ENCODE measurements around the gene ALPL. TPM values are rescaled to one million over a fixed set of nuclear protein-coding genes. Genes with fewer than 3 reads are reported as not detected.

ALPL gene
- polyA plus RNA-seq, 2 donors, result 2.4 to 2.7 TPM

- no peaks in the 10 kb centered on the region for H3K27me3 ChIP-seq (ENCODE audit: control insufficient read depth in 1 of 2, insufficient read depth in 2 of 2, low read length in 2 of 2)
- no peak overlapping the region for H3K4me3 ChIP-seq (ENCODE audit: low read depth in 1 of 2, low read length in 2 of 2)
- no peaks in the 10 kb centered on the region for H3K4me1 ChIP-seq (ENCODE audit: control insufficient read depth in 2 of 2, insufficient read depth in 2 of 2, low read length in 1 of 2)
- H3K27ac ChIP-seq (ENCODE audit: low read depth in 2 of 2, low read length in 1 of 2), result no peak overlapping the region
- H3K9me3 ChIP-seq (ENCODE audit: control insufficient read depth in 2 of 2, insufficient read depth in 1 of 2, low read depth in 1 of 2, low read length in 1 of 2), result no peaks in the 10 kb centered on the region
- no peaks in the 10 kb centered on the region for H3K36me3 ChIP-seq (ENCODE audit: control insufficient read depth in 2 of 2, insufficient read depth in 2 of 2, low read length in 1 of 2)
- WGBS, 2 donors, result 91 to 92% methylated on average over 30 of the region's 30 CpGs
Observed at GRCh38 chr1:21601278-21602048, 92.2 kb downstream of the ALPL start.

- 89 to 90% methylated on average over 35 to 39 of the region's 39 CpGs for WGBS, 2 donors
- Histone ChIP-seq H3K27ac (ENCODE audit: low read depth in 2 of 2, low read length in 1 of 2) (no peak overlapping the region), H3K36me3 (ENCODE audit: control insufficient read depth in 2 of 2, insufficient read depth in 2 of 2, low read length in 1 of 2) (no peaks in the 10 kb centered on the region)
Observed at GRCh38 chr1:21603177-21604138, 94.2 kb downstream of the ALPL start.

GRCh38 chr1:21604208-21604957 lies 95.2 kb downstream of the ALPL start:
- WGBS, 2 donors, result 87 to 90% methylated on average over 12 of the region's 12 CpGs
- H3K4me1 ChIP-seq (ENCODE audit: control insufficient read depth in 2 of 2, insufficient read depth in 2 of 2, low read length in 1 of 2), result peaks cover 0 to 5% of the 10 kb centered on the region in 2 donors

More at GRCh38 chr1:21603177-21604138, 94.2 kb downstream of the ALPL start:
- Histone ChIP-seq H3K27me3 (ENCODE audit: control insufficient read depth in 1 of 2, insufficient read depth in 2 of 2, low read length in 2 of 2) (no peaks in the 10 kb centered on the region), H3K4me3 (ENCODE audit: low read depth in 1 of 2, low read length in 2 of 2) (no peak overlapping the region), H3K9me3 (ENCODE audit: control insufficient read depth in 2 of 2, insufficient read depth in 1 of 2, low read depth in 1 of 2, low read length in 1 of 2) (no peaks in the 10 kb centered on the region), H3K4me1 (ENCODE audit: control insufficient read depth in 2 of 2, insufficient read depth in 2 of 2, low read length in 1 of 2) (peaks cover 0 to 5% of the 10 kb centered on the region in 2 donors)

DNA sequence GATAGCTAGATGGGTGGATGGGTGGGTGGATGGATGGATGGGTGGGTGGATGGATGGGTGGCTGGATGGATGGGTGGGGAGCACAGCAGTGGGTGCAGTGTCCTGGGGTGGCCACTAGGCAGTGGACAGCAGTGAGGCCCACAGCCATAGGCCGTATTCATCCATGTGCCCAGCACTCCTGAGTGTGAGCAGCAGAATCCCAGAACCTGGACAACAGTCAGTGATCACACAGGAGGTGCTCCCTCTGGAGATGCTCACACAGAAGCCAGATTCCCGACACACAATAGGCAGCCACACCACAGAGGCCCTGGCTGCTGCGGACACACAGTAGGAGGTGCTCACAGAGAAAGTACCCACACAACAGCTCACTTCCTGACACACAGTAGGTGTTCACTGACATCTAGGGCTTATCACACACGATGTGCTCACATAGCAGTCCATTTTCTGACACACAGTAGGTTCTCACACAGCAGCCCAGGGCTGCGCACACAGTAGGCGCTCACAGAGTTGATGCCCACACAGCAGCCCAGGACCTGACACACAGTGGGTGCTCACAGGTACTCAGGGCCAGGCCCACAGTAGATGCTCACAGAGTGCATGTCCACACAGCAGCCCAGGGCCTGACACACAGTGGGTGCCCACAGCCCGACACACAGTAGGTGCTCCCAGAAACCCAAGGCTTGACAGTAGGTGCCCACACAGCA lies 95.9 kb downstream of the ALPL start:
- Histone ChIP-seq H3K9me3 (ENCODE audit: control insufficient read depth in 2 of 2, insufficient read depth in 1 of 2, low read depth in 1 of 2, low read length in 1 of 2) (no peaks in the 10 kb centered on the region), H3K4me3 (ENCODE audit: low read depth in 1 of 2, low read length in 2 of 2) (no peak overlapping the region), H3K27me3 (ENCODE audit: control insufficient read depth in 1 of 2, insufficient read depth in 2 of 2, low read length in 2 of 2) (no peaks in the 10 kb centered on the region), H3K36me3 (ENCODE audit: control insufficient read depth in 2 of 2, insufficient read depth in 2 of 2, low read length in 1 of 2) (no peaks in the 10 kb centered on the region), H3K27ac (ENCODE audit: low read depth in 2 of 2, low read length in 1 of 2) (no peak overlapping the region), H3K4me1 (ENCODE audit: control insufficient read depth in 2 of 2, insufficient read depth in 2 of 2, low read length in 1 of 2) (peaks cover 0 to 5% of the 10 kb centered on the region in 2 donors)
- WGBS, 2 donors, result 89 to 95% methylated on average over 7 of the region's 7 CpGs

More at GRCh38 chr1:21604208-21604957, 95.2 kb downstream of the ALPL start:
- no peak overlapping the region for H3K4me3 ChIP-seq (ENCODE audit: low read depth in 1 of 2, low read length in 2 of 2)
- H3K9me3 ChIP-seq (ENCODE audit: control insufficient read depth in 2 of 2, insufficient read depth in 1 of 2, low read depth in 1 of 2, low read length in 1 of 2), result no peaks in the 10 kb centered on the region
- H3K27me3 ChIP-seq (ENCODE audit: control insufficient read depth in 1 of 2, insufficient read depth in 2 of 2, low read length in 2 of 2), result no peaks in the 10 kb centered on the region
- no peak overlapping the region for H3K27ac ChIP-seq (ENCODE audit: low read depth in 2 of 2, low read length in 1 of 2)
- no peaks in the 10 kb centered on the region for H3K36me3 ChIP-seq (ENCODE audit: control insufficient read depth in 2 of 2, insufficient read depth in 2 of 2, low read length in 1 of 2)

DNA sequence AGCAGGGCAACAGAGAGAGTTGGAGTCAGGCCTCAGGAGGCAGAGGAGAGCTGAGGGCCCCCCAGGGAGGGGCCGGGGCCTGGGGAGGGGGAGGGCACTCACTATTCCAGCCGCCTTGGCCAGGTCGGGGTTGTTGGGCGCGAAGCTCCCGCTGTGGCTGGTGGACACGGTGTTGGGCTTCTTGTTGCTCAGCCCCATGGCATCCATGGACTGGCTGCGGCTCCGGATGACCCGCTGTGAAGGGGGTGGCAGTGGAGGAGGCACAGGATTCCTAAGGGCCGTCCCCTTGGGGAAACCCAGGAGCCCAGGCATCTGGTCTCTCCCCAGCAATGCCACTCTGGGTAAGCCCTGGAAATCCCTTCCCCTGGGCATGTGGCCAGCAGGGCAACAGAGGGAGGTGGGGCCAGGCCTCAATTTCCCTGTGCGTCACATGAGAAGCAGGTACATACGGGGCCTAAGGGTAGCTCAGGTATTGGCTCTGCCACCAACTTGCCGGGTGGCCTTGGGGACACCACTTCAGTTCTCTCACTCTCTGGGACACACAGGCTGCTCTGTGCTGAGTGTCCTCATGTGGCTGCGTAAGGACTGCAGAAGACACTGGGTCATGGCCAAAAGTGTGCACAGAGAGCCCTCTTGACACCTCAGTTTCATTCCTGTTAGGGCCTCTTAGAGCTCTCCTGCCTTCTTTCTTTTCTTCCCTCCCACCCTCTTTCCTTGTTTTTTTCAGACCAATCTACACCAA lies 96.9 kb downstream of the ALPL start:
- H3K27ac ChIP-seq (ENCODE audit: low read depth in 2 of 2, low read length in 1 of 2), result no peak overlapping the region
- H3K4me1 ChIP-seq (ENCODE audit: control insufficient read depth in 2 of 2, insufficient read depth in 2 of 2, low read length in 1 of 2), result peaks cover 0 to 5% of the 10 kb centered on the region in 2 donors
- H3K9me3 ChIP-seq (ENCODE audit: control insufficient read depth in 2 of 2, insufficient read depth in 1 of 2, low read depth in 1 of 2, low read length in 1 of 2), result no peaks in the 10 kb centered on the region
- no peaks in the 10 kb centered on the region for H3K27me3 ChIP-seq (ENCODE audit: control insufficient read depth in 1 of 2, insufficient read depth in 2 of 2, low read length in 2 of 2)
- WGBS, 2 donors, result 90 to 93% methylated on average over 14 to 15 of the region's 15 CpGs
- H3K36me3 ChIP-seq (ENCODE audit: control insufficient read depth in 2 of 2, insufficient read depth in 2 of 2, low read length in 1 of 2), result no peaks in the 10 kb centered on the region
- no peak overlapping the region for H3K4me3 ChIP-seq (ENCODE audit: low read depth in 1 of 2, low read length in 2 of 2)

GRCh38 chr1:21607549-21608529 lies 98.6 kb downstream of the ALPL start:
- H3K36me3 ChIP-seq (ENCODE audit: control insufficient read depth in 2 of 2, insufficient read depth in 2 of 2, low read length in 1 of 2), result peaks cover 0 to 2% of the 10 kb centered on the region in 2 donors
- H3K27ac ChIP-seq (ENCODE audit: low read depth in 2 of 2, low read length in 1 of 2), result no peak overlapping the region
- H3K27me3 ChIP-seq (ENCODE audit: control insufficient read depth in 1 of 2, insufficient read depth in 2 of 2, low read length in 2 of 2), result no peaks in the 10 kb centered on the region
- H3K4me3 ChIP-seq (ENCODE audit: low read depth in 1 of 2, low read length in 2 of 2), result no peak overlapping the region
- no peaks in the 10 kb centered on the region for H3K9me3 ChIP-seq (ENCODE audit: control insufficient read depth in 2 of 2, insufficient read depth in 1 of 2, low read depth in 1 of 2, low read length in 1 of 2)
- peaks cover 0 to 5% of the 10 kb centered on the region in 2 donors for H3K4me1 ChIP-seq (ENCODE audit: control insufficient read depth in 2 of 2, insufficient read depth in 2 of 2, low read length in 1 of 2)
- 42 to 43% methylated on average over 35 to 37 of the region's 37 CpGs for WGBS, 2 donors

- H3K4me1 ChIP-seq (ENCODE audit: control insufficient read depth in 2 of 2, insufficient read depth in 2 of 2, low read length in 1 of 2), result peaks cover 0 to 6% of the 10 kb centered on the region in 2 donors
- no peak overlapping the region for H3K4me3 ChIP-seq (ENCODE audit: low read depth in 1 of 2, low read length in 2 of 2)
- no peak overlapping the region for H3K27ac ChIP-seq (ENCODE audit: low read depth in 2 of 2, low read length in 1 of 2)
- H3K27me3 ChIP-seq (ENCODE audit: control insufficient read depth in 1 of 2, insufficient read depth in 2 of 2, low read length in 2 of 2), result no peaks in the 10 kb centered on the region
- H3K9me3 ChIP-seq (ENCODE audit: control insufficient read depth in 2 of 2, insufficient read depth in 1 of 2, low read depth in 1 of 2, low read length in 1 of 2), result no peaks in the 10 kb centered on the region
- H3K36me3 ChIP-seq (ENCODE audit: control insufficient read depth in 2 of 2, insufficient read depth in 2 of 2, low read length in 1 of 2), result peaks cover 0 to 2% of the 10 kb centered on the region in 2 donors
- WGBS, 2 donors, result 70 to 79% methylated on average over 4 of the region's 4 CpGs
Observed at GRCh38 chr1:21608798-21609197, 99.6 kb downstream of the ALPL start.

GRCh38 chr1:21610027-21610426 lies 100.8 kb downstream of the ALPL start:
- Histone ChIP-seq H3K4me3 (ENCODE audit: low read depth in 1 of 2, low read length in 2 of 2) (no peak overlapping the region), H3K27me3 (ENCODE audit: control insufficient read depth in 1 of 2, insufficient read depth in 2 of 2, low read length in 2 of 2) (no peaks in the 10 kb centered on the region), H3K27ac (ENCODE audit: low read depth in 2 of 2, low read length in 1 of 2) (no peak overlapping the region), H3K9me3 (ENCODE audit: control insufficient read depth in 2 of 2, insufficient read depth in 1 of 2, low read depth in 1 of 2, low read length in 1 of 2) (no peaks in the 10 kb centered on the region), H3K36me3 (ENCODE audit: control insufficient read depth in 2 of 2, insufficient read depth in 2 of 2, low read length in 1 of 2) (peaks cover 0 to 2% of the 10 kb centered on the region in 2 donors), H3K4me1 (ENCODE audit: control insufficient read depth in 2 of 2, insufficient read depth in 2 of 2, low read length in 1 of 2) (peaks cover 0 to 15% of the 10 kb centered on the region in 2 donors)
- WGBS, 2 donors, result 83 to 85% methylated on average over 16 of the region's 16 CpGs

Data from esophagus (tissue), 2 donors.